Keratinocyte (primary cell): ENCODE data around the gene PAX3.

Experiments used
- EZH2 ChIP-seq: IDR thresholded peaks from one replicate; pipeline ENCODE4 v1.6.1; 2012; ENCODE audit warnings: inconsistent platforms, mild to moderate bottlenecking, low read length, moderate library complexity
- TF ChIP-seq, protein P1 (sequence below), 3 experiments: IDR thresholded peaks in 1 of 3; conservative IDR thresholded peaks in 1 of 3; optimal IDR thresholded peaks in 1 of 3; 2 replicates in 2 of 3; 3 replicates in 1 of 3; pipeline versions ENCODE3 to v1.5.1; 2011; ENCODE audit warnings: low read length in 3 of 3, mild to moderate bottlenecking in 3 of 3, moderate library complexity in 2 of 3, control low read depth in 1 of 3, inconsistent platforms in 1 of 3; ENCODE audit not compliant: insufficient read depth in 2 of 3; ENCODE audit errors: extremely low read depth in 1 of 3

DNA sequence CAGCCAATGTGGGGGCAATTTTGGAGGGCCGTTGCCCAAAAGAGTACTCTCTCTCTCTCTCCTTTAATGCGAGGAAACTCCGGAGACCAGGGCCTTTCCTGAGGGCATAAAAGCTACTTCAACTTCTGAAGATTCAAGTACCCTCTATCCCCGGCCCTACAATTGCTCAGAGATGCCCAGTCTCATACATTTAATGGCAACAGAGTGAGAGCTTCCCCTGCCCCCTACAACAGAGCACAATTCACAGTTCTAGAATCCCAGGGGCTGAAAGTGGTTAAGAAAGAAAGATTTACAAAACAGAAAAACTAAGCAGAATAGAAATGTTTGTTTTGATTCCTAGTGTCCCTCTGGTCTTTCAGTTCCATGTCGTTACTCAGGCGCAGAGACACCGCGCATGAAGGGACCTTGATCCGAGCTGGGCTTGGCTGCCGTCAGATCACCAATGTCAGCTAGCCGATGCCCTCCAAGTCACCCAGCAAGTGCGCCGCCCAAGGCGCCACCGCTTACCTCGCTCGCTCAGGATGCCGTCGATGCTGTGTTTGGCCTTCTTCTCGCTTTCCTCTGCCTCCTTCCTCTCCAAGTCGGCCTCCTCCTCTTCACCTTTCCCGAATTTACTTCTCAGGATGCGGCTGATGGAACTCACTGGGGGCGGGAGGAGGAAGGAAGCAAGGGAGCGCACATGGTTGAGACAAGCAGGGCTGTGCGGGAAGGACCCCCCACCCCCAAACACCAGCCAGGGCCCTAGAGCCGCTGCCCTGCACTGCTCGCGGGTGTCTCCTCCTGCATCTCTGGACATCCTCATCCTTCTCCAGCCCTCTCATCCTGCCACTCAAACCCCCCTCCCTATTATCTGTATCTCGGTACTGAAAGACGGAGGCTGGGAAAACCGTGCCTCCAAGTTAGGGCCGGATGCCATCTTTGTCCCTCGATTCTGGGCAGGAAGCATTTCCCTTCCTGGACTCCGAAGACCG lies 4.9 kb downstream of the PAX3 start:
- TF ChIP-seq, protein P1, sequence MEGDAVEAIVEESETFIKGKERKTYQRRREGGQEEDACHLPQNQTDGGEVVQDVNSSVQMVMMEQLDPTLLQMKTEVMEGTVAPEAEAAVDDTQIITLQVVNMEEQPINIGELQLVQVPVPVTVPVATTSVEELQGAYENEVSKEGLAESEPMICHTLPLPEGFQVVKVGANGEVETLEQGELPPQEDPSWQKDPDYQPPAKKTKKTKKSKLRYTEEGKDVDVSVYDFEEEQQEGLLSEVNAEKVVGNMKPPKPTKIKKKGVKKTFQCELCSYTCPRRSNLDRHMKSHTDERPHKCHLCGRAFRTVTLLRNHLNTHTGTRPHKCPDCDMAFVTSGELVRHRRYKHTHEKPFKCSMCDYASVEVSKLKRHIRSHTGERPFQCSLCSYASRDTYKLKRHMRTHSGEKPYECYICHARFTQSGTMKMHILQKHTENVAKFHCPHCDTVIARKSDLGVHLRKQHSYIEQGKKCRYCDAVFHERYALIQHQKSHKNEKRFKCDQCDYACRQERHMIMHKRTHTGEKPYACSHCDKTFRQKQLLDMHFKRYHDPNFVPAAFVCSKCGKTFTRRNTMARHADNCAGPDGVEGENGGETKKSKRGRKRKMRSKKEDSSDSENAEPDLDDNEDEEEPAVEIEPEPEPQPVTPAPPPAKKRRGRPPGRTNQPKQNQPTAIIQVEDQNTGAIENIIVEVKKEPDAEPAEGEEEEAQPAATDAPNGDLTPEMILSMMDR (optimal IDR thresholded peaks at IDR 0.05 in 1 of 3, IDR thresholded peaks at IDR 0.05 in 1 of 3, conservative IDR thresholded peaks at IDR 0.05 in 1 of 3; ENCODE audit: extremely low read depth in 1 of 3, insufficient read depth in 2 of 3, low read length in 3 of 3) = no peak
- TF ChIP-seq EZH2 = peak; percentile 94
